SK-N-MC (cell line): ENCODE results near the gene TP53RK.

Experiments used
- EZH2 ChIP-seq: fragments of 200-600 bp; sonication (generic); IDR thresholded peaks from one replicate; pipeline ENCODE4 v1.6.1; 2017; ENCODE audit warnings: antibody characterized with exemption
- FOXP2 ChIP-seq: optimal IDR thresholded peaks from 2 replicates; pipeline ENCODE3; 2011; ENCODE audit warnings: mild to moderate bottlenecking, moderate library complexity; ENCODE audit not compliant: insufficient read depth; ENCODE audit errors: extremely low read length, control extremely low read depth
- POLR2AphosphoS5 ChIP-seq: IDR thresholded peaks from 2 replicates; pipeline ENCODE4 v1.6.1; 2012; ENCODE audit warnings: mild to moderate bottlenecking, low read depth, low read length, borderline replicate concordance

DNA sequence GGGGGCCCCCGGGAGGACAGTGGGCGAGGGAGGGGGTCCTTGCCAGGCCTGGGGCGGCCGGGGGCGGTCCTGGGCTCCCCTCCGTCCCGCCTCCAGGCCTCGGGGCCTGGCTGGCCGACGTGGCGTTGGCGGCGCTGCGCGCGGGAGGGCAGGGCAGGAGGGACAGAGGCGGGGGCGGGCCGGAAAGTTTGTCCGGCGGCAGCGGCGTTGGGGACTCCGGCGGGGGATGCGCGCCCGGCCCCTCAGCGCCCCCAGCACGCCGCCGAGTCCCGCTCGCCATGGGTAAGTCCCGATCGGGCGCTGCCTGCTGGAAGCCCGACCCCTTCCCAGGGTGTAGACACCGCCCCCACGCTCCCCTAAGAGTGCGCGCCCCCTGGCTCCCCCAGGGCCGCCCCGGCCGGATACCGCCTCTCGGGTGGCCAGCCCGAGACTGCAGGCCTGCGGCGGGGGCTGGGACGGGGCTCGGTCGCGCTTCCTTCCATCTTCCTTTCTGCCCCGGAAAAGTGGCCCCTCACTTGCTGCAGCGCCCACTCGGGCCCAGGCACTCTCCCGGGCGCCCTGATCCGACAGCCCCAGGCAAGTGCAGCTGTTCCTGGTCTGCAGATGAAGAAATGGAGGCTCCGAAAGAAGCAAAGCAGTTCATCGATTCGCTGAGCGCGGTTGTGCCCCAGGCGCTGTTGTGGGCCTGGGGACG is 20.4 kb upstream of the TP53RK start, which contains the start of gene SLC2A10:
- TF ChIP-seq POLR2AphosphoS5, result no peak
- no peak for TF ChIP-seq EZH2
- TF ChIP-seq FOXP2, result no peak
